Kidney epithelial cell (primary cell): ENCODE results near the gene RHCG. TPM values are rescaled to one million over a fixed set of nuclear protein-coding genes. Genes with fewer than 3 reads are reported as not detected.

Experiments
- DNase-seq: peaks from one replicate; pipeline ENCODE4 v3.0.0-alpha.2; 2010; ENCODE audit warnings: low read depth
- H3K27me3 ChIP-seq: 2 replicates; pipeline ENCODE4 v1.6.0; 2011; ENCODE audit warnings: low read length; ENCODE audit not compliant: control insufficient read depth, insufficient read depth
- H3K36me3 ChIP-seq: 2 replicates; pipeline ENCODE4 v1.5.1; 2011; ENCODE audit warnings: low read length; ENCODE audit not compliant: control insufficient read depth, insufficient read depth
- H3K4me3 ChIP-seq: 2 replicates; pipeline ENCODE4 v1.5.1; 2011; ENCODE audit warnings: low read depth, mild to moderate bottlenecking, control low read depth, low read length
- CTCF ChIP-seq: IDR thresholded peaks from 2 replicates; pipeline ENCODE4 v1.5.1; 2011; ENCODE audit warnings: mild to moderate bottlenecking, moderate library complexity, low read length, control low read depth, inconsistent platforms; ENCODE audit not compliant: insufficient read depth, poor library complexity, severe bottlenecking
- total RNA-seq: library from RNA; depleted of rRNA; stranded (reverse); fragments of >200 nt; gene quantifications from 2 replicates; pipeline ENCODE4 v1.2.3, GENCODE V29; 2015

Gene RHCG
- 0.04 and 0.21 TPM in 2 replicates for total RNA-seq

GRCh38 chr15:89496155-89497098 lies at the start of gene RHCG:
Gene RHCG (minus strand): TSS chr15:89496583. CDS start chr15:89496544, 39 bp downstream.
- H3K4me3 ChIP-seq: peak within 1 kb of the TSS; percentile 10
- H3K36me3 ChIP-seq: no peaks in the 10 kb centered on the region
- TF ChIP-seq CTCF: peak; percentile 49
- peaks cover 40% of the 10 kb centered on the region for H3K27me3 ChIP-seq
- DNase-seq: peak; percentile 12

- DNase-seq: no peak
- no peak for TF ChIP-seq CTCF
- H3K27me3 ChIP-seq: peaks cover 2% of the 10 kb centered on the region
- H3K36me3 ChIP-seq: no peaks in the 10 kb centered on the region
- H3K4me3 ChIP-seq: no peak overlapping the region
These were observed 47.0 kb upstream of the RHCG start for GRCh38 chr15:89543389-89543788.

- TF ChIP-seq CTCF: no peak
- peaks cover 2% of the 10 kb centered on the region for H3K27me3 ChIP-seq
- no peaks in the 10 kb centered on the region for H3K36me3 ChIP-seq
- no peak for DNase-seq
- H3K4me3 ChIP-seq: no peak overlapping the region
These were observed 46.0 kb upstream of the RHCG start for GRCh38 chr15:89542369-89542768.

- no peak for DNase-seq
- Histone ChIP-seq H3K4me3 (no peak overlapping the region), H3K27me3 (no peaks in the 10 kb centered on the region), H3K36me3 (no peaks in the 10 kb centered on the region)
- no peak for TF ChIP-seq CTCF
These were observed 42.6 kb upstream of the RHCG start for GRCh38 chr15:89539027-89539426.

- H3K4me3 ChIP-seq: no peak overlapping the region
- TF ChIP-seq CTCF: no peak
- peaks cover under 1% of the 10 kb centered on the region for H3K27me3 ChIP-seq
- DNase-seq: no peak
- H3K36me3 ChIP-seq: no peaks in the 10 kb centered on the region
These were observed 37.6 kb upstream of the RHCG start for GRCh38 chr15:89533861-89534544.
